H9 (cell line): ENCODE data around the gene PRRC2B. TPM values are rescaled to one million over a fixed set of nuclear protein-coding genes. Genes with fewer than 3 reads are reported as not detected.

Experiments
- DNase-seq: peaks from one replicate; pipeline ENCODE4 v3.0.0-alpha.2; 2017
- H2AFZ ChIP-seq: one replicate; pipeline ENCODE4 v1.6.1; 2013; ENCODE audit warnings: mild to moderate bottlenecking, low read length, control low read depth, moderate library complexity
- H2AK5ac ChIP-seq: 2 replicates; pipeline ENCODE4 v1.6.1; 2013; ENCODE audit warnings: low read length, control low read depth, mixed read lengths; ENCODE audit not compliant: insufficient read length
- H2BK120ac ChIP-seq: one replicate; pipeline ENCODE4 v1.6.1; 2013; ENCODE audit warnings: low read depth, mild to moderate bottlenecking, low read length, control low read depth, inconsistent platforms; ENCODE audit not compliant: poor library complexity, severe bottlenecking
- H2BK12ac ChIP-seq: 2 replicates; pipeline ENCODE4 v1.6.1; 2013; ENCODE audit warnings: low read length, control low read depth, mixed read lengths, low read depth; ENCODE audit not compliant: insufficient read length
- H2BK15ac ChIP-seq: 2 replicates; pipeline ENCODE4 v1.6.1; 2013; ENCODE audit warnings: low read depth, low read length, control low read depth
- H2BK20ac ChIP-seq: one replicate; pipeline ENCODE4 v1.6.1; 2013; ENCODE audit warnings: low read depth, mild to moderate bottlenecking, low read length, control low read depth, inconsistent platforms; ENCODE audit not compliant: poor library complexity, severe bottlenecking
- H2BK5ac ChIP-seq: 2 replicates; pipeline ENCODE4 v1.6.1; 2013; ENCODE audit warnings: low read length, control low read depth, mixed read lengths; ENCODE audit not compliant: insufficient read length
- H3K14ac ChIP-seq: 2 replicates; pipeline ENCODE4 v1.6.1; 2013; ENCODE audit warnings: low read length, control low read depth; ENCODE audit not compliant: insufficient read depth
- H3K18ac ChIP-seq: 2 replicates; pipeline ENCODE4 v1.6.1; 2013; ENCODE audit warnings: low read depth, mild to moderate bottlenecking, mixed read lengths, low read length, control low read depth; ENCODE audit not compliant: insufficient read length
- H3K23ac ChIP-seq: 2 replicates; pipeline ENCODE4 v1.6.1; 2013; ENCODE audit warnings: low read length, control low read depth, mixed read lengths, low read depth; ENCODE audit not compliant: insufficient read length
- H3K23me2 ChIP-seq: 2 replicates; pipeline ENCODE4 v1.6.1; 2013; ENCODE audit warnings: low read depth, mild to moderate bottlenecking, mixed read lengths, low read length, control low read depth; ENCODE audit not compliant: insufficient read length, poor library complexity, severe bottlenecking
- H3K27ac ChIP-seq: 2 replicates; pipeline ENCODE4 v1.5.1; 2013; ENCODE audit warnings: low read length, control low read depth, mixed read lengths, low read depth; ENCODE audit not compliant: insufficient read length
- H3K27me3 ChIP-seq: 2 replicates; pipeline ENCODE4 v1.6.1; 2013; ENCODE audit warnings: low read length, control low read depth, inconsistent platforms; ENCODE audit not compliant: insufficient read depth
- H3K4ac ChIP-seq: 2 replicates; pipeline ENCODE4 v1.6.1; 2013; ENCODE audit warnings: low read depth, mild to moderate bottlenecking, control low read depth, inconsistent platforms, low read length, moderate library complexity
- H3K4me1 ChIP-seq: 2 replicates; pipeline ENCODE4 v1.6.1; 2013; ENCODE audit warnings: low read length, control low read depth, inconsistent platforms; ENCODE audit not compliant: insufficient read depth
- H3K4me2 ChIP-seq: 2 replicates; pipeline ENCODE4 v1.6.1; 2013; ENCODE audit warnings: low read length, control low read depth, mixed read lengths; ENCODE audit not compliant: insufficient read length, insufficient read depth
- H3K56ac ChIP-seq: 2 replicates; pipeline ENCODE4 v1.6.1; 2013; ENCODE audit warnings: low read depth, mild to moderate bottlenecking, mixed read lengths, low read length, control low read depth; ENCODE audit not compliant: insufficient read length
- H3K79me1 ChIP-seq: 2 replicates; pipeline ENCODE4 v1.6.1; 2013; ENCODE audit warnings: low read depth, mild to moderate bottlenecking, moderate library complexity, low read length, control low read depth, inconsistent platforms; ENCODE audit not compliant: insufficient read depth, poor library complexity, severe bottlenecking
- H3K79me2 ChIP-seq: 2 replicates; pipeline ENCODE4 v1.6.1; 2013; ENCODE audit warnings: low read length, control low read depth, inconsistent platforms; ENCODE audit not compliant: insufficient read depth
- H3K9ac ChIP-seq: 2 replicates; pipeline ENCODE4 v1.6.1; 2013; ENCODE audit warnings: low read length, control low read depth, mixed read lengths; ENCODE audit not compliant: insufficient read length; ENCODE audit errors: extremely low read depth
- H3K9me3 ChIP-seq: one replicate; pipeline ENCODE4 v1.6.1; 2013; ENCODE audit warnings: low read depth, low read length, inconsistent platforms; ENCODE audit not compliant: control insufficient read depth
- H3T11ph ChIP-seq: one replicate; pipeline ENCODE4 v1.6.1; 2013; ENCODE audit warnings: mild to moderate bottlenecking, low read length, control low read depth, inconsistent platforms
- H4K20me1 ChIP-seq: one replicate; pipeline ENCODE4 v1.6.1; 2013; ENCODE audit not compliant: control insufficient read depth, insufficient read length, insufficient read depth
- H4K5ac ChIP-seq: 2 replicates; pipeline ENCODE4 v1.6.1; 2013; ENCODE audit warnings: low read depth, mild to moderate bottlenecking, mixed read lengths, low read length, control low read depth; ENCODE audit not compliant: insufficient read length
- H4K8ac ChIP-seq: replicated peaks from 2 replicates; pipeline ENCODE4 v1.6.1; 2013; ENCODE audit warnings: low read length, control low read depth, mixed read lengths, low read depth; ENCODE audit not compliant: insufficient read length
- H4K91ac ChIP-seq: 2 replicates; pipeline ENCODE4 v1.6.1; 2013; ENCODE audit warnings: low read depth, mild to moderate bottlenecking, moderate library complexity, mixed read lengths, low read length, control low read depth; ENCODE audit not compliant: insufficient read length
- H3K27ac Mint-ChIP-seq, 3 experiments: 2 replicates in 2 of 3; 3 replicates in 1 of 3; pipeline ENCODE4 v1.8.0; 2020 to 2021; ENCODE audit warnings: mixed read lengths in 3 of 3, mild to moderate bottlenecking in 1 of 3, moderate library complexity in 1 of 3
- H3K27me3 Mint-ChIP-seq: 2 replicates; pipeline ENCODE4 v1.8.0; 2021; ENCODE audit warnings: low read depth, mild to moderate bottlenecking, moderate library complexity, mixed read lengths
- H3K36me3 Mint-ChIP-seq, 3 experiments: 2 replicates in 2 of 3; 3 replicates in 1 of 3; pipeline ENCODE4 v1.8.0; 2020 to 2021; ENCODE audit warnings: low read depth in 3 of 3, mixed read lengths in 3 of 3; ENCODE audit not compliant: insufficient read depth in 1 of 3
- H3K4me1 Mint-ChIP-seq, 2 experiments: 2 replicates each; pipeline ENCODE4 v1.8.0; 2020; ENCODE audit warnings: mixed read lengths in 2 of 2
- H3K4me3 Mint-ChIP-seq, 2 experiments: 2 replicates in 1 of 2; 3 replicates in 1 of 2; pipeline ENCODE4 v1.8.0; 2020 to 2021; ENCODE audit warnings: mild to moderate bottlenecking in 2 of 2, mixed read lengths in 2 of 2, moderate library complexity in 1 of 2
- H3K9me3 Mint-ChIP-seq, 2 experiments: 2 replicates in 1 of 2; 3 replicates in 1 of 2; pipeline ENCODE4 v1.8.0; 2020; ENCODE audit warnings: mild to moderate bottlenecking in 2 of 2, mixed read lengths in 2 of 2, moderate library complexity in 1 of 2
- WGBS: extraction: QIAGEN DNeasy Blood & Tissue Kit; methylation state at CpG from one replicate; pipeline ENCODE4 v1.1.7; 2013; ENCODE audit warnings: missing lambda C conversion rate, low lambda C conversion rate, mixed read lengths; ENCODE audit not compliant: insufficient read length; ENCODE audit errors: extremely low coverage; 5-methylcytosine and 5-hydroxymethylcytosine counted together
- total RNA-seq: library from RNA; stranded (reverse); gene quantifications from 2 replicates; pipeline ENCODE4 v1.2.1, GENCODE V29; 2021
- TF ChIP-seq, protein P1 (sequence below): fragments of 200-600 bp; sonication (generic); conservative IDR thresholded peaks from 3 replicates; pipeline ENCODE4 v1.8.0; 2021; ENCODE audit warnings: antibody characterized with exemption, mild to moderate bottlenecking

Gene PRRC2B
- total RNA-seq, 1 experiment from 2014 or later, result 251 TPM

- Mint-ChIP-seq H3K4me3 (no peak overlapping the region), H3K27me3 (peaks cover 2% of the 10 kb centered on the region; the same call in 1 of the 2 replicates), H3K27ac (peak overlapping the region; percentile 60 to 94 (median 84); a peak in 4 of 7 replicates), H3K9me3 (no peaks in the 10 kb centered on the region), H3K36me3 (peaks cover 68 to 95% (median 94%) of the 10 kb centered on the region in 3 experiments), H3K4me1 (peaks cover 0 to 3% of the 10 kb centered on the region in 2 experiments; a peak in 1 of 4 replicates)
- Histone ChIP-seq H3K9me3 (no peaks in the 10 kb centered on the region), H4K20me1 (no peaks in the 10 kb centered on the region), H3K4ac (no peak overlapping the region), H2AFZ (no peak overlapping the region), H3K4me2 (no peak overlapping the region), H3K18ac (no peak overlapping the region), H2BK120ac (no peak overlapping the region), H2AK5ac (no peak overlapping the region), H3K9ac (no peak overlapping the region), H4K5ac (no peak overlapping the region), H2BK12ac (no peak overlapping the region), H3T11ph (no peak overlapping the region), H2BK20ac (no peak overlapping the region), H3K27ac (no peak overlapping the region), H3K4me1 (no peaks in the 10 kb centered on the region), H3K23me2 (no peaks in the 10 kb centered on the region), H3K23ac (no peak overlapping the region), H3K79me1 (no peaks in the 10 kb centered on the region), H4K91ac (no peak overlapping the region), H3K14ac (no peak overlapping the region), H3K79me2 (no peaks in the 10 kb centered on the region), H4K8ac (no peak overlapping the region), H2BK15ac (no peak overlapping the region), H2BK5ac (no peak overlapping the region), H3K27me3 (no peaks in the 10 kb centered on the region), H3K56ac (no peak overlapping the region)
- TF ChIP-seq, protein P1, sequence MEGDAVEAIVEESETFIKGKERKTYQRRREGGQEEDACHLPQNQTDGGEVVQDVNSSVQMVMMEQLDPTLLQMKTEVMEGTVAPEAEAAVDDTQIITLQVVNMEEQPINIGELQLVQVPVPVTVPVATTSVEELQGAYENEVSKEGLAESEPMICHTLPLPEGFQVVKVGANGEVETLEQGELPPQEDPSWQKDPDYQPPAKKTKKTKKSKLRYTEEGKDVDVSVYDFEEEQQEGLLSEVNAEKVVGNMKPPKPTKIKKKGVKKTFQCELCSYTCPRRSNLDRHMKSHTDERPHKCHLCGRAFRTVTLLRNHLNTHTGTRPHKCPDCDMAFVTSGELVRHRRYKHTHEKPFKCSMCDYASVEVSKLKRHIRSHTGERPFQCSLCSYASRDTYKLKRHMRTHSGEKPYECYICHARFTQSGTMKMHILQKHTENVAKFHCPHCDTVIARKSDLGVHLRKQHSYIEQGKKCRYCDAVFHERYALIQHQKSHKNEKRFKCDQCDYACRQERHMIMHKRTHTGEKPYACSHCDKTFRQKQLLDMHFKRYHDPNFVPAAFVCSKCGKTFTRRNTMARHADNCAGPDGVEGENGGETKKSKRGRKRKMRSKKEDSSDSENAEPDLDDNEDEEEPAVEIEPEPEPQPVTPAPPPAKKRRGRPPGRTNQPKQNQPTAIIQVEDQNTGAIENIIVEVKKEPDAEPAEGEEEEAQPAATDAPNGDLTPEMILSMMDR, result no peak
- WGBS, result no CpG with 5 or more reads among the region's 10 CpGs
- DNase-seq, result no peak
Observed at GRCh38 chr9:131478911-131479310, 85.0 kb downstream of the PRRC2B start.
